NCI-H748 treated with DMSO at 0.1 percent for 48 hours (cell line): ENCODE data around the gene THNSL1.
"Not testable (repeated sequence)": the region's sequence is repeated elsewhere in the genome, so short reads cannot be mapped to it uniquely, and the experiment has no call there.

Experiments
- DNase-seq: peaks from one replicate; lab custom pipeline; 2025; lab: John Stamatoyannopoulos, UW

Gene THNSL1

DNA sequence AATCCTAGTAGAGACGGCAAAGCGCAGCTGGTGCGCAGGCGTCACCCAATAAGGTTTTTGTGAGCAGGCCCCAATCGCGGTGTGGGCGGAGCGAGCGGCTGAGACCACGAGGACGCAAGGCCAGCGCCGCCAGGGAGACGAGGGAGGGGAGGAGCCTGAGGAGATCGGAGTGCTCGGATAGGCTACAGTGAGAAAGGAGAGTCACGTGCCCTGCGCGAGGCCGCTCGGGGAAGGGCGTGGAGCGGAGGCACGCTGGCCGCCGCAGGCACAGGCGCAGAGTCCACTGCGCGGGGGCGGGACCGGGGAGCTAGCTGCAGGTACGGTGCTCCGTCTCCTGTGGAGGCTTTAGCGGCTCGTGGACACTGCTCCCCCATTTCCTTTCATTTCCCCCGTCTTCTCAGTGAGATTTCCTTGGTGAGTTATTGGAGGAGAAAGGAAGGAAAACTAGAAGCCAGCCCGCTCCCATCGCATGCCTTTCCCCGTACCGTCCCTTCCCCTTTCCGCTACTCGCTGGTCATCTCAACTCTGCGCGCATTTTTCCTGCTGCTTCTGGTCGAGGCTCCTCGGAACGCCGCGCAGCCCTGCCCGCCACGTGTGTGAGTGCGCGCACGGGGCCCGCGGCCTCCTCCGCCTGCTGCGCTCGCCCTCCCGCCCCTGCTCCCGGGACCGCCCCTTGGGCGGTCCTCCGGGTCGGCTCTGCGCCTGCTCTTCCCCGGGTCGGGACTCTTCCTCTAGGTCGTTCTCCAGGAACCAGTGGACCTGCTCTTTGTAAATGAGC, at the start of gene THNSL1:
Gene THNSL1 (plus strand): TSS at position 237 of the 778 bp plus-strand sequence. CDS start 6,612 bp downstream, outside the sequence.
- DNase-seq: peak; percentile 94

DNA sequence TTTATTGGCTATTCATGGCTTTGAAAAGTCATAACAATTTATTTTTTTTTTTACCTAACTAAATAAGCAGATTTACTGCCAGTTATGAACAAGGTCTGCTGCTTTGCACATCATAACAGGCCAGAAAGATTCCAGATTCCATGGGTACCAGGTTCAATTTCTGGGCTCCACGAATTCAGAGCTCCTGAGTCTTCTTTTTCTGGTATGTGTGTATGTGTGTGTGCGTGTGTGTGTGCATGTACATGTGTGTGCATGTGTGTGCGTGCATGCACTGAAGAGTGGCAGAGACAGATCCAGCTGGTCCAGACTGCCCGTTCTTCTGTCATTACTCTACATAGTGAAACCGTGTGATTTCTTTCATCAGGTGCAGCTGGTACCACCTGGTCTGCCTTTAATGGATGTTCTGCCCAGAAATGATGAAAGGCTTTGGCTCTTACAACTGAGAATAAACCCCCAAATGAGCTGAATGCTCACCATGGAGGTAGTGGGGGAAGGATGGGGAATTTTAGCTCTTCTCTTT, 49.4 kb upstream of the THNSL1 start:
- DNase-seq: no peak

GRCh38 chr10:24968349-24968748, 48.1 kb upstream of the THNSL1 start:
- DNase-seq: no peak

DNA sequence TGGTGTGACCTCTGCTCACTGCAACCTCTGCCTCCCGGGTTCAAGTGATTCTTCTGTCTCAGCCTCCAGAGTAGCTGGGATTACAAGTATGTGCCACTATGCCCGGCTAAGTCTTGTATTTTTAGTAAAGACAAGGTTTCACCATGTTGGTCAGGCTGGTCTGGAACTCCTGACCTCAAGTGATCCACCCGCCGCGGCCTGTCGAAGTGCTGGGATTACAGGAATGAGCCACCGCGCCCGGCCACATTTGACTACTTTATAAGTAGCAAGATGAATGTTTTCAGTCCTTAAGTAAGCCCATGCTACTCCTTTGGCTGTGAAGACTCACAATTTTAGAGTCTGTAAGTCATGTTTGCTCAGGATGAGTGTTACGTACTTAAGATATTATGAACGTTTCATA, 47.5 kb upstream of the THNSL1 start:
- DNase-seq: not testable (repeated sequence)

GRCh38 chr10:24969841-24970281, 46.6 kb upstream of the THNSL1 start:
- no peak for DNase-seq

DNA sequence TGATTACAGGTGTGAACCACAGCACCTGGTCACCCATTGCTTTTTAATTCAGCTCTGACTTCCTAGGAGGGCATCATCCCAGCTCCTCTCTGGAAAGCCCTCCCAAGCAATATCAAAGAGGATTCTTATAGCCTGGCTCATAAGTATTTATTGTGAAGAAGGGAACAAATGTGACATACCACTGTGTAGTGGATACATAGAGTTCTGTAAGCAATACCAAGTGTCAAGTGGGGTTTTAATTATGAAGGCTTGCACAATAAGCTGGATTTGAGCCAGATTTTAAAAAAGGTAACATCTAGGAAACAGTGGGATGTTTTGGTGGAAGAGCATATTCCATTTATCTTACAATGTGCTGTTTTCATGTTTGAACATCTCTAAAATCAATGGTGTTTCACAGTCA, 45.0 kb upstream of the THNSL1 start:
- no peak for DNase-seq

- DNase-seq: no peak
Measured at GRCh38 chr10:24973163-24973562, 43.2 kb upstream of the THNSL1 start.

DNA sequence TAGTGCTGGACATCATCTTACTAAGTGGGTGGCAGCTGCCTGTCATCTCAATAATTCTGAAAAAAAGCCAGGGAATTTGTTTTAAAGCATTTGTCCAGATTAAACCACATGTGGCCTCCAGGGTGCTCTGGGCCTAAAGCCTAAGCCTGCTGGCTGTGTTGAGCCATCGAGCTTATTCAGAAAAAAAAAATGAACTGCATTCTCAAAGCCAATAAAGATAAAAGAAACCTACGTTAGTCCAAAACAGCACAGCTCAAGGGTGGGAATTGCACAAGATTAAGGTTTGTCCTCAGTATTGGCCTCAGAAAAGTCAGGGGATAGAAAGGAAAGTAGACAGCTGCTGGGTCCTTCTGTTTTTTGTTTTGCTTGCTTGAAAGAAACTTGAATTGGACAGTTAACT, 41.4 kb upstream of the THNSL1 start:
- DNase-seq: no peak

GRCh38 chr10:24979685-24980084, 36.7 kb upstream of the THNSL1 start:
- no peak for DNase-seq

GRCh38 chr10:24981161-24981710, 35.2 kb upstream of the THNSL1 start:
- no peak for DNase-seq

GRCh38 chr10:24982319-24983112, 33.9 kb upstream of the THNSL1 start:
- no peak for DNase-seq

DNA sequence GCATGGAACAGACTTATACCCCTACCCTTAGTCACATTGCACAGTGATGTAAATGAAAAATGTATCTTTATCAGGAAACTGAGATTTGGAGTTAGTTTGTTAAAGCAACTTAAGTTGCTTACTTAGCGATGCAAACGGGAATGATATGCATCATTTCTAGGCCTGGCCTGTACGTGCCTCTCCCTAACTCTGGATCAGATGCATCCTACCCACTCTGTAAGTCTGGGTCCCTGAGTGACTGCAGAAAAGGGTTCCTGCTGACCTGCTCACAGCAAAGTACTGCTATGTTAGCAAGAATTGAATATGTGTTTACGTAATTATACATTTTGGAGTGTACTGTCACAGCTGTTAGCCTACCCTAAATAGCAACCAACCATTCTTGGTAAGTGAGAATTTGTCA, 33.3 kb upstream of the THNSL1 start:
- DNase-seq: no peak

GRCh38 chr10:24983946-24984345, 32.5 kb upstream of the THNSL1 start:
- no peak for DNase-seq

GRCh38 chr10:24984906-24985305, 31.5 kb upstream of the THNSL1 start:
- no peak for DNase-seq

GRCh38 chr10:24988831-24989640, 27.4 kb upstream of the THNSL1 start:
- no peak for DNase-seq

GRCh38 chr10:24989867-24990266, 26.5 kb upstream of the THNSL1 start:
- DNase-seq: no peak

- no peak for DNase-seq
Measured at GRCh38 chr10:24991298-24991697, 25.1 kb upstream of the THNSL1 start.

DNA sequence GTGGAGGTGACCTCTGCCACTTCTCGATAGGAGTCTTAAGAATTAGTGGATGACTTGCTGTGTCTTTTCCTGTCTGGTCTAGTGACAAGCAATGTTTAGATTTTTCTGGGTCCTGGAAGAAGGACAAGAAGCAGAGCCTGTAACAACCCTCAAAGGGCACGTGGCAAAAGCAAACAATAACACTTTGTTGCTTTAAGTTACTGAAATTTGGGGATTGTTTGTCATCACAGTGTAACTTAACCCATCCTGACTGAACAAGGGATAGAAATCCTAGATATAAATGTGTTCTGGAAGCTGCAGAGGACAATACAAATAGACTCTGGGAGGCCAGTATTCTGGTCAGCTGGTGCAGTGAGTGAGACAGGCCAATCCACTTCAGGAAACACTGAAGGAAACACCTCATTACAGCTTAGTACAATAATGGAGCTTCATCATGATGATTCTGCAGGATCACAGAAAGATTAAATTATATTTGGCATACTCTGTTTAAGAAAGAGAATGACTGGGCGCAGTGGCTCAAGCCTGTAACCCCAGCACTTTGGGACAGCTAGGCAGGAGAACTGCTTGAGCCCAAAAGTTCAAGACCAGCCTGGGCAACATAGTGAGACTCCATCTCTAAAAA, 23.8 kb upstream of the THNSL1 start:
- no peak for DNase-seq

GRCh38 chr10:24993237-24993958, 23.0 kb upstream of the THNSL1 start:
- no peak for DNase-seq

- no peak for DNase-seq
Measured at GRCh38 chr10:24995072-24995471, 21.3 kb upstream of the THNSL1 start.

- no peak for DNase-seq
Measured at GRCh38 chr10:24998044-24998443, 18.4 kb upstream of the THNSL1 start.
